ENCODE results near the gene PKM.
A peak's percentile ranks its signal among the peaks of the same experiment; 100 is the strongest.

Gene PKM

DNA sequence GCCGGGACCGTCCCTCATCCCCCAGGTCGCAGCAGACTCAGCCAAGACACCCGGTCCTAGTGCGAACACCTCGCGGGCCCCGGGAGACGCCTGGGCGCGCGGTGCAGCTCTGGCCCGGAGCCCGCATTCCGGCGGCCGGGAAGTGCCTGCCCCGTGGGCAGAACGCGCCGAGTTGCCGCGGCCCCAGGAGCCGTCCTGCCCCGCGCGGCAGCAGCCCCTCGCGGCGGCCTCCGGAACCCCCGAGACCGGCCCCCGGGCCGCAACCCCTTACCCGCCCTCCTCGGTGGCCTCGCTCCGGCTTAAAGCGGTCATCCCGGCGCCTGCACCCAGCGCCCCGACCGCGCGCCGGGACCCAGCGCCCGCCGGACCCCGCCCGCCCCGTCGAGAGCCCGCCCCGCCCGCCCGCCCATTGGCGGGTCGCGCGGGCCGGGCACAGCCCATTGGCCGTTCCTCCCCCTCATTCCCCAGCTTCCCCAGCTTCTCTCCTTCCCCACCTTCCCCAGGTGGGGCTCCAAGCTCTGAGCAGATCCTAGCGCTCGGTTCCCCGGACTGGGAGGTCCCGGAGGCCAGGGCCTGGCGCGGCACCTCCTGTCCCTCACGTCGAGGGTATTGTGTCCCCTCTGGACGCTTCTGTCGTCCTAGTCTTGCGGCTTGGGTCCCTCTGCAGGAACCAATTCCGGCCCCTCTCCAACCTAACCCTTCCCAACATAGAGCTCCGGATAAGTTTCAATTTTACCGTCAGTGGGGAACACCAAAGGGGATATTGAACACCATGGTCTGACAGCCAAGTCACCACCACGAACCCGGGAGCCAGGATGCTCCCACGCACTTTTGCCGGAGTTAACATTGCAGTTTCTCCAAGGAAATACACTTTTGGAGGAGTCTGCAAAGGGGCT lies 33.3 kb downstream of the PKM start, which contains the start of gene GRAMD2A:
TSS of gene GRAMD2A (minus strand) at position 328 of the 896 bp plus-strand sequence.
- no peaks in the 10 kb centered on the region for H3K79me2 ChIP-seq (ENCODE audit: insufficient read depth, low read length)
- H3K27ac ChIP-seq (ENCODE audit: low read length): no peak within 1 kb of the TSS
- peaks cover 48% of the 10 kb centered on the region for H3K36me3 ChIP-seq (ENCODE audit: insufficient read depth, low read length)
- H3K9ac ChIP-seq (ENCODE audit: low read depth, low read length): no peak within 1 kb of the TSS
- H3K4me2 ChIP-seq (ENCODE audit: insufficient read depth, low read length): no peak within 1 kb of the TSS
- H3K9me3 ChIP-seq (ENCODE audit: insufficient read depth, low read length, severe bottlenecking): no peaks in the 10 kb centered on the region
- H3K27me3 ChIP-seq (ENCODE audit: insufficient read depth, low read length, poor library complexity): no peaks in the 10 kb centered on the region
- no peaks in the 10 kb centered on the region for H3K4me1 ChIP-seq (ENCODE audit: insufficient read depth, low read length)
- ATAC-seq (ENCODE audit: insufficient read depth, low read depth) (0 out of 3 replicates have a peak, but pooled peaks have one; percentile 6), DNase-seq (no peak)
- TF ChIP-seq EZH2 (IDR thresholded peaks at IDR 0.05; ENCODE audit: borderline replicate concordance, low read depth, low read length, severe bottlenecking): no peak
- TF ChIP-seq, protein P1, sequence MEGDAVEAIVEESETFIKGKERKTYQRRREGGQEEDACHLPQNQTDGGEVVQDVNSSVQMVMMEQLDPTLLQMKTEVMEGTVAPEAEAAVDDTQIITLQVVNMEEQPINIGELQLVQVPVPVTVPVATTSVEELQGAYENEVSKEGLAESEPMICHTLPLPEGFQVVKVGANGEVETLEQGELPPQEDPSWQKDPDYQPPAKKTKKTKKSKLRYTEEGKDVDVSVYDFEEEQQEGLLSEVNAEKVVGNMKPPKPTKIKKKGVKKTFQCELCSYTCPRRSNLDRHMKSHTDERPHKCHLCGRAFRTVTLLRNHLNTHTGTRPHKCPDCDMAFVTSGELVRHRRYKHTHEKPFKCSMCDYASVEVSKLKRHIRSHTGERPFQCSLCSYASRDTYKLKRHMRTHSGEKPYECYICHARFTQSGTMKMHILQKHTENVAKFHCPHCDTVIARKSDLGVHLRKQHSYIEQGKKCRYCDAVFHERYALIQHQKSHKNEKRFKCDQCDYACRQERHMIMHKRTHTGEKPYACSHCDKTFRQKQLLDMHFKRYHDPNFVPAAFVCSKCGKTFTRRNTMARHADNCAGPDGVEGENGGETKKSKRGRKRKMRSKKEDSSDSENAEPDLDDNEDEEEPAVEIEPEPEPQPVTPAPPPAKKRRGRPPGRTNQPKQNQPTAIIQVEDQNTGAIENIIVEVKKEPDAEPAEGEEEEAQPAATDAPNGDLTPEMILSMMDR (IDR thresholded peaks at IDR 0.05; ENCODE audit: borderline replicate concordance, extremely low read depth, low read length, poor library complexity, severe bottlenecking): no peak
- no peak within 1 kb of the TSS for H2AFZ ChIP-seq (ENCODE audit: low read depth, low read length)
- no peak within 1 kb of the TSS for H3K4me3 ChIP-seq (ENCODE audit: low read depth in 1 of 2, low read length in 2 of 2)
- peaks cover 23% of the 10 kb centered on the region for H4K20me1 ChIP-seq (ENCODE audit: insufficient read depth, low read length)

DNA sequence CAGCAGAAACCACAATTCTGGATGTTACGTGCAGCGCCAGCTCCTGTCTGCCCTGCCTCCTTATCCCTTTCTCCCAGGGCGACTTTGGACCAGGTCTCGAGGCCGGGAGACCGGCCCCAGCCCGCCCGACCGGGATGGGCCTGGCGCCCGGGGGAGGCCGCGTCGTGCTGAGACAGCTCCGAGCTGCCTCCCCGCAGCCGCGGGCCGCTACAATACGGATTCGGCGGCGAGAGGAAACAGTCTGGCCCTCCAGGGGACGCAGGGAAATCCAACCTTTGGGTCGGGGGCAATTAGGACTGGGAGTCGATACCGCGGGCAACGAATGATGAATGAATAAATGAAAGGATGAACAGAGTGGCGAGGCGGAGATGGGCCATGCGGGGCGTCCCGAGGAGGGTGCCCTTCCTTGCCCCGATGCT lies 33.9 kb downstream of the PKM start:
- Histone ChIP-seq H3K27ac (ENCODE audit: low read length) (no peak overlapping the region), H2AFZ (ENCODE audit: low read depth, low read length) (no peak overlapping the region), H3K79me2 (ENCODE audit: insufficient read depth, low read length) (no peaks in the 10 kb centered on the region), H3K4me3 (ENCODE audit: low read depth in 1 of 2, low read length in 2 of 2) (no peak overlapping the region), H3K27me3 (ENCODE audit: insufficient read depth, low read length, poor library complexity) (no peaks in the 10 kb centered on the region), H3K9me3 (ENCODE audit: insufficient read depth, low read length, severe bottlenecking) (no peaks in the 10 kb centered on the region), H4K20me1 (ENCODE audit: insufficient read depth, low read length) (peaks cover 17% of the 10 kb centered on the region), H3K4me2 (ENCODE audit: insufficient read depth, low read length) (no peak overlapping the region), H3K9ac (ENCODE audit: low read depth, low read length) (no peak overlapping the region), H3K36me3 (ENCODE audit: insufficient read depth, low read length) (peaks cover 41% of the 10 kb centered on the region), H3K4me1 (ENCODE audit: insufficient read depth, low read length) (no peaks in the 10 kb centered on the region)
- DNase-seq (no peak), ATAC-seq (ENCODE audit: insufficient read depth, low read depth) (no peak)
- TF ChIP-seq EZH2 (IDR thresholded peaks at IDR 0.05; ENCODE audit: borderline replicate concordance, low read depth, low read length, severe bottlenecking): no peak
- TF ChIP-seq, protein P1 (IDR thresholded peaks at IDR 0.05; ENCODE audit: borderline replicate concordance, extremely low read depth, low read length, poor library complexity, severe bottlenecking): no peak

DNA sequence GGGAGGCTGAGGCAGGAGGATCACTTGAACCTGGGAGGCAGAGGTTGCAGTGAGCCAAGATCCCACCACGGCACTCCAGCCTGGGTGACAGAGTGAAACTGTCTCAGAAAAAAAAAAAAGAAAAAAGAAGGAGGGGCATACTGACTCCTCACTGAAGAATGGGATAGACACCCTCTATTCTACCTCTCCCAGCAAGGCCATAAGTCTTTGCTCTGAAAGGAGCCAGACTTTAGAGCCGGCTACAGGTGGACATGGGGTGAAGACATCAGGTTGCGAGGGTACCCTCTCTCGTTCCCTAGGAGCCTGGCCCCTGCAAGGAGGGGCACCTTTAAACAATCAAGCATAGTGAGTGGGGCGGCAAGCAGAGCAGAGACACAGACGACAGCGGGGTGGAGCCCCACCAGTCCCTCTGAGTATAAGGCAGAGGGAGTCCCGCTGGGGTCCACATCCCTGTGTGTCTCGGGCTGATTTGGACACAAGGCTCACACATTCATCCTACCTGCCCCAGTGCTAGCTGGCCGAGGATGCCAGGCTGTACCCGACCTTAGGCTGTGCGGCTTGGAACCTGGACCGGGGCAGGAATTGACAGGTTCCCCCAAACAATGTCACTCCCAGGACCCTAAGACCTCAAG lies 34.5 kb downstream of the PKM start:
- no peak overlapping the region for H3K9ac ChIP-seq (ENCODE audit: low read depth, low read length)
- H3K79me2 ChIP-seq (ENCODE audit: insufficient read depth, low read length): no peaks in the 10 kb centered on the region
- H3K4me3 ChIP-seq (ENCODE audit: low read depth in 1 of 2, low read length in 2 of 2): no peak overlapping the region
- H3K27ac ChIP-seq (ENCODE audit: low read length): no peak overlapping the region
- DNase-seq: no peak
- peaks cover 15% of the 10 kb centered on the region for H4K20me1 ChIP-seq (ENCODE audit: insufficient read depth, low read length)
- no peak overlapping the region for H3K4me2 ChIP-seq (ENCODE audit: insufficient read depth, low read length)
- TF ChIP-seq EZH2 (IDR thresholded peaks at IDR 0.05; ENCODE audit: borderline replicate concordance, low read depth, low read length, severe bottlenecking): no peak
- TF ChIP-seq, protein P1 (IDR thresholded peaks at IDR 0.05; ENCODE audit: borderline replicate concordance, extremely low read depth, low read length, poor library complexity, severe bottlenecking): no peak
- ATAC-seq (ENCODE audit: insufficient read depth, low read depth): no peak
- H3K36me3 ChIP-seq (ENCODE audit: insufficient read depth, low read length): peaks cover 36% of the 10 kb centered on the region
- H3K4me1 ChIP-seq (ENCODE audit: insufficient read depth, low read length): no peaks in the 10 kb centered on the region
- no peak overlapping the region for H2AFZ ChIP-seq (ENCODE audit: low read depth, low read length)
- no peaks in the 10 kb centered on the region for H3K9me3 ChIP-seq (ENCODE audit: insufficient read depth, low read length, severe bottlenecking)
- H3K27me3 ChIP-seq (ENCODE audit: insufficient read depth, low read length, poor library complexity): no peaks in the 10 kb centered on the region
